SU-DHL-6 (cell line): ENCODE data around the gene SHKBP1.

Experiments
- H2AFZ ChIP-seq: fragments of 200-600 bp; sonication (generic); 2 replicates; pipeline ENCODE4 v1.6.1; 2014; ENCODE audit warnings: low read depth, mild to moderate bottlenecking, moderate library complexity, mixed read lengths, antibody characterized with exemption, low read length; ENCODE audit not compliant: severe bottlenecking
- H3F3A ChIP-seq: fragments of 200-600 bp; shearing (Covaris generic); 2 replicates; pipeline ENCODE4 v1.6.0; 2016; ENCODE audit warnings: antibody characterized with exemption, mild to moderate bottlenecking; ENCODE audit not compliant: insufficient read depth
- H3K27ac ChIP-seq: fragments of 200-600 bp; sonication (generic); 2 replicates; pipeline ENCODE4 v1.5.1; 2016; ENCODE audit warnings: low read depth, mild to moderate bottlenecking, low read length, moderate library complexity, mixed read lengths
- H3K27me3 ChIP-seq: fragments of 200-600 bp; sonication (generic), shearing (Covaris generic); 2 replicates; pipeline ENCODE4 v1.6.0; 2014; ENCODE audit warnings: mild to moderate bottlenecking, low read length
- H3K36me3 ChIP-seq: fragments of 200-600 bp; sonication (generic); 2 replicates; pipeline ENCODE4 v1.6.1; 2014; ENCODE audit warnings: mild to moderate bottlenecking, low read length, mixed read lengths
- H3K4me2 ChIP-seq: fragments of 300-600, 200-600 bp; shearing (Covaris generic), sonication (generic); 2 replicates; pipeline ENCODE4 v1.6.0; 2014; ENCODE audit warnings: low read length, low read depth, mild to moderate bottlenecking; ENCODE audit not compliant: poor library complexity, severe bottlenecking
- H3K4me3 ChIP-seq: fragments of 200-600 bp; sonication (generic); 2 replicates; pipeline ENCODE4 v1.5.1; 2014; ENCODE audit warnings: antibody characterized with exemption, low read length, mild to moderate bottlenecking, mixed read lengths; ENCODE audit not compliant: insufficient read depth, poor library complexity, severe bottlenecking
- H3K79me2 ChIP-seq: fragments of 200-600 bp; sonication (generic); 2 replicates; pipeline ENCODE4 v1.6.1; 2014; ENCODE audit warnings: mild to moderate bottlenecking, low read length, moderate library complexity; ENCODE audit not compliant: insufficient read depth
- H3K9ac ChIP-seq: fragments of 200-600 bp; sonication (generic); 2 replicates; pipeline ENCODE4 v1.7.0; 2014; ENCODE audit warnings: mild to moderate bottlenecking, low read length
- H3K9me2 ChIP-seq: fragments of 200-600 bp; sonication (generic); replicated peaks from 2 replicates; pipeline ENCODE4 v1.6.1; 2014; ENCODE audit warnings: low read length; ENCODE audit not compliant: insufficient read depth
- H3K9me3 ChIP-seq: fragments of 200-600 bp; sonication (generic); 2 replicates; pipeline ENCODE4 v1.6.1; 2014; ENCODE audit warnings: low read length, mixed read lengths; ENCODE audit not compliant: insufficient read depth
- H4K20me1 ChIP-seq: fragments of 200-600 bp; sonication (generic); 2 replicates; pipeline ENCODE4 v1.6.1; 2014; ENCODE audit warnings: low read depth, mild to moderate bottlenecking, antibody characterized with exemption, low read length, moderate library complexity, mixed read lengths
- CTCF ChIP-seq: fragments of 200-600 bp; sonication (generic); IDR thresholded peaks from one replicate; pipeline ENCODE4 v1.5.1; 2017; ENCODE audit warnings: antibody characterized with exemption, mild to moderate bottlenecking, low read length, moderate library complexity; ENCODE audit not compliant: insufficient read depth, poor library complexity, severe bottlenecking
- EZH2phosphoT487 ChIP-seq: fragments of 200-600 bp; sonication (generic), shearing (Covaris generic); conservative IDR thresholded peaks from 2 replicates; pipeline ENCODE4 v1.6.1; 2018; ENCODE audit warnings: mild to moderate bottlenecking, antibody characterized with exemption, low read length, moderate library complexity, mixed read lengths

Gene SHKBP1

GRCh38 chr19:40534148-40534547 is 42.5 kb upstream of the SHKBP1 start:
- TF ChIP-seq EZH2phosphoT487 = no peak
- TF ChIP-seq CTCF = no peak
- no peak overlapping the region for H3K27ac ChIP-seq
- no peaks in the 10 kb centered on the region for H3K9me3 ChIP-seq
- H3F3A ChIP-seq = no peaks in the 10 kb centered on the region
- no peak overlapping the region for H3K4me3 ChIP-seq
- H2AFZ ChIP-seq = no peak overlapping the region
- H4K20me1 ChIP-seq = no peaks in the 10 kb centered on the region
- H3K9me2 ChIP-seq = no peaks in the 10 kb centered on the region
- no peak overlapping the region for H3K9ac ChIP-seq
- H3K36me3 ChIP-seq = no peaks in the 10 kb centered on the region
- no peaks in the 10 kb centered on the region for H3K79me2 ChIP-seq
- H3K4me2 ChIP-seq = no peak overlapping the region
- H3K27me3 ChIP-seq = no peaks in the 10 kb centered on the region

GRCh38 chr19:40539070-40539469 is 37.6 kb upstream of the SHKBP1 start:
- no peak overlapping the region for H2AFZ ChIP-seq
- H3F3A ChIP-seq = no peaks in the 10 kb centered on the region
- H3K9me3 ChIP-seq = no peaks in the 10 kb centered on the region
- no peaks in the 10 kb centered on the region for H3K27me3 ChIP-seq
- H3K9me2 ChIP-seq = no peaks in the 10 kb centered on the region
- no peak overlapping the region for H3K4me3 ChIP-seq
- H3K79me2 ChIP-seq = no peaks in the 10 kb centered on the region
- no peak overlapping the region for H3K4me2 ChIP-seq
- no peak overlapping the region for H3K9ac ChIP-seq
- no peaks in the 10 kb centered on the region for H3K36me3 ChIP-seq
- TF ChIP-seq EZH2phosphoT487 = no peak
- TF ChIP-seq CTCF = no peak
- H4K20me1 ChIP-seq = no peaks in the 10 kb centered on the region
- no peak overlapping the region for H3K27ac ChIP-seq

GRCh38 chr19:40542202-40542859 is 34.3 kb upstream of the SHKBP1 start:
- Histone ChIP-seq H3K27ac (no peak overlapping the region), H3K79me2 (no peaks in the 10 kb centered on the region), H3K9me2 (no peaks in the 10 kb centered on the region), H3K4me3 (no peak overlapping the region), H3K27me3 (no peaks in the 10 kb centered on the region), H3K4me2 (no peak overlapping the region), H3F3A (no peaks in the 10 kb centered on the region), H3K9me3 (no peaks in the 10 kb centered on the region), H3K36me3 (no peaks in the 10 kb centered on the region), H4K20me1 (no peaks in the 10 kb centered on the region), H2AFZ (no peak overlapping the region), H3K9ac (no peak overlapping the region)
- no peak for TF ChIP-seq EZH2phosphoT487
- no peak for TF ChIP-seq CTCF
